HepG2 (cell line): ENCODE results near the gene TTC1. TPM values are rescaled to one million over a fixed set of nuclear protein-coding genes. Genes with fewer than 3 reads are reported as not detected.
"Not testable (repeated sequence)": the region's sequence is repeated elsewhere in the genome, so short reads cannot be mapped to it uniquely, and the experiment has no call there.

Experiments
- ATAC-seq: fragments of 200-7000 bp; cut with Tn5 transposase; 3 replicates; pipeline ENCODE4 v1.9.1; 2020; ENCODE audit warnings: mild to moderate bottlenecking, moderate library complexity
- BruUV-seq: library from RNA; stranded (reverse); fragments of 400-500 nt; replicated peaks from 2 replicates; lab custom pipeline; 2021; lab: Mats Ljungman, UMichigan
- CTCF ChIA-PET: fragments of 300-600 bp; formaldehyde crosslinking; extraction: SDS; loops from one replicate; lab custom pipeline; 2021; ENCODE audit warnings: low total read pairs, inconsistent platforms, low intra/inter-chr PET ratio; lab: Yijun Ruan, JAX
- POLR2A ChIA-PET: fragments of 350-600 bp; sonication (Branson Sonifier 250); formaldehyde crosslinking; loops from one replicate; lab custom pipeline; 2020; ENCODE audit warnings: antibody characterized with exemption, inconsistent platforms; lab: Yijun Ruan, JAX
- DNase-seq: peaks from one replicate; pipeline ENCODE4 v3.0.0-alpha.2; 2015; ENCODE audit warnings: low spot score
- FAIRE-seq: peaks from 3 replicates; lab custom pipeline; 2011; peaks lifted over from hg19 to GRCh38; lab: Jason Lieb, UNC
- H2AFZ ChIP-seq: one replicate; pipeline ENCODE4 v1.6.1; 2011; ENCODE audit warnings: low read length, inconsistent platforms
- H3K27ac ChIP-seq: fragments of 300-600 bp; 3 replicates; pipeline ENCODE4 v1.8.0; 2011; ENCODE audit warnings: mixed run types, mild to moderate bottlenecking, mixed read lengths, low read length, inconsistent platforms; ENCODE audit not compliant: insufficient read depth; ENCODE audit errors: extremely low read length
- H3K27me3 ChIP-seq, 2 experiments: fragments of 200-600 bp in 1 of 2; 2 replicates in 1 of 2; 3 replicates in 1 of 2; pipeline versions ENCODE4 v1.6.0 to v1.8.0; 2011; ENCODE audit warnings: low read length in 2 of 2, mild to moderate bottlenecking in 2 of 2, moderate library complexity in 2 of 2, inconsistent platforms in 1 of 2; ENCODE audit not compliant: insufficient read depth in 2 of 2, control insufficient read depth in 1 of 2
- H3K36me3 ChIP-seq, 2 experiments: fragments of 200-600 bp in 1 of 2; replicated peaks in 1 of 2; 2 replicates in 1 of 2; 3 replicates in 1 of 2; pipeline versions ENCODE4 v1.5.1 to v1.8.0; 2011; ENCODE audit warnings: low read length in 2 of 2, inconsistent platforms in 1 of 2; ENCODE audit not compliant: insufficient read depth in 2 of 2, control insufficient read depth in 1 of 2
- H3K4me1 ChIP-seq: 2 replicates; pipeline ENCODE4 v1.5.1; 2012; ENCODE audit warnings: low read length, inconsistent platforms; ENCODE audit not compliant: insufficient read depth
- H3K4me2 ChIP-seq: 2 replicates; pipeline ENCODE4 v1.6.0; 2011; ENCODE audit warnings: low read depth, low read length, inconsistent platforms
- H3K4me3 ChIP-seq, 3 experiments: fragments of 200-600 bp in 1 of 3; sonication (generic), shearing (Covaris generic) in 1 of 3; replicated peaks in 1 of 3; 2 replicates each; pipeline ENCODE4 v1.5.1; 2011 to 2016; ENCODE audit warnings: low read length in 3 of 3, inconsistent platforms in 2 of 3, low read depth in 2 of 3, mild to moderate bottlenecking in 2 of 3, control low read depth in 1 of 3, mixed read lengths in 1 of 3; ENCODE audit not compliant: insufficient read depth in 1 of 3
- H3K79me2 ChIP-seq: one replicate; pipeline ENCODE4 v1.6.1; 2011; ENCODE audit warnings: low read length, inconsistent platforms; ENCODE audit not compliant: insufficient read depth
- H3K9ac ChIP-seq: 2 replicates; pipeline ENCODE4 v1.6.0; 2011; ENCODE audit warnings: mild to moderate bottlenecking, low read depth, low read length, inconsistent platforms; ENCODE audit not compliant: insufficient read depth
- H3K9me3 ChIP-seq: 2 replicates; pipeline ENCODE4 v1.5.1; 2012; ENCODE audit warnings: mild to moderate bottlenecking, low read length
- H4K20me1 ChIP-seq: 2 replicates; pipeline ENCODE4 v1.6.0; 2011; ENCODE audit warnings: inconsistent platforms, mild to moderate bottlenecking, low read length, moderate library complexity; ENCODE audit not compliant: insufficient read depth
- IRF9 ChIP-seq: sonication (generic); formaldehyde crosslinking; IDR thresholded peaks from 2 replicates; pipeline ENCODE4 v1.8.0; 2022; ENCODE audit warnings: missing genetic modification reagents, mild to moderate bottlenecking, borderline replicate concordance
- PRPF4 ChIP-seq: fragments of 200-400 bp; formaldehyde crosslinking; IDR thresholded peaks from 2 replicates; pipeline ENCODE4 v1.6.1; 2016; ENCODE audit warnings: low read length, low read depth; ENCODE audit not compliant: poor library complexity, severe bottlenecking
- ZHX1 ChIP-seq: sonication (generic); formaldehyde crosslinking; IDR thresholded peaks from 2 replicates; pipeline ENCODE4 v1.8.1; 2022; ENCODE audit warnings: low read depth, mild to moderate bottlenecking, missing genetic modification reagents
- WGBS: methylation state at CpG from one replicate; pipeline ENCODE4 v1.1.6; 2017; ENCODE audit warnings: low lambda C conversion rate; 5-methylcytosine and 5-hydroxymethylcytosine counted together
- in situ Hi-C: cut with HindIII; loops from 2 replicates; pipeline ENCODE4 v1.10.0; 2017; ENCODE audit warnings: low pct_unique_long_range_greater_than_20kb; ENCODE audit not compliant: extremely low pct_ligation_motif_present
- intact Hi-C: fragments of 100-400 bp; cut with micrococcal nuclease; formaldehyde crosslinking; loops from one replicate; pipeline ENCODE4 v1.10.0; 2022; ENCODE audit not compliant: unreplicated experiment
- polyA plus RNA-seq, 8 experiments: library from polyadenylated mRNA; depleted of rRNA in 3 of 8; stranded (reverse) in 7 of 8; unstranded in 1 of 8; fragments of >200 nt; fragmentation: Illumina TruSeq in 4 of 8; extraction: Trizol in 4 of 8; gene quantifications; 2 replicates each; pipeline versions ENCODE4 v1.2.1 to v1.2.3, GENCODE V29; 2011 to 2016; ENCODE audit warnings: low read depth in 4 of 8, missing spikeins in 1 of 8, mixed read lengths in 1 of 8; ENCODE audit not compliant: insufficient read depth in 1 of 8
- total RNA-seq, 5 experiments: library from RNA; depleted of rRNA; stranded (reverse); fragments of >200 nt; fragmentation: Illumina TruSeq; extraction: Trizol; gene quantifications; 2 replicates each; pipeline ENCODE4 v1.2.3, GENCODE V29; 2016; ENCODE audit warnings: low read depth in 1 of 5

Gene TTC1
- total and polyA plus RNA-seq, 2 of the 13 experiments (the other 11 are each of a cell fraction or from before 2014, with no cell fraction given), result 16.1 to 72.1 TPM

GRCh38 chr5:160008529-160008876 lies 436 bp upstream of the TTC1 start:
- peak overlapping the region; percentile 41; the same call in 1 of the 2 replicates for H3K4me2 ChIP-seq
- ATAC-seq, in situ Hi-C loops, FAIRE-seq, H3K9ac ChIP-seq, DNase-seq, H3K27me3 ChIP-seq, CTCF ChIA-PET, H4K20me1 ChIP-seq, H2AFZ ChIP-seq, BruUV-seq, H3K27ac ChIP-seq, H3K9me3 ChIP-seq, intact Hi-C loops, H3K36me3 ChIP-seq: not testable (repeated sequence)
- WGBS, result 91% methylated on average over 14 of the region's 14 CpGs
- POLR2A ChIA-PET, result interaction anchor here (0.9 to 1.0 kb wide), 4 partner anchors 13 to 110 kb away, joined by 3 to 4 read pairs (median 4); partner anchors contain the start of gene PWWP2A
- peak overlapping the region in 1 of 3 experiments; percentile 81; a peak in 3 of 6 replicates for H3K4me3 ChIP-seq
- H3K79me2 ChIP-seq, result peaks cover 23% of the 10 kb centered on the region
- peaks cover 44% of the 10 kb centered on the region for H3K4me1 ChIP-seq
- TF ChIP-seq IRF9 (0 out of 2 replicates have a peak, but pooled peaks have one; percentile 4), ZHX1 (CRISPR knock-in tag) (peak; percentile 18; the same call in 1 of the 2 replicates), PRPF4 (peak; percentile 36)
